Motor neuron (in vitro differentiated cells): Measurements from ENCODE around the gene NPPC. TPM values are rescaled to one million over a fixed set of nuclear protein-coding genes. Genes with fewer than 3 reads are reported as not detected.
"Not testable (repeated sequence)": the region's sequence is repeated elsewhere in the genome, so short reads cannot be mapped to it uniquely, and the experiment has no call there.

Source experiments
- ATAC-seq, 8 experiments: fragments of 200-7000 bp; cut with Tn5 transposase; replicated peaks in 6 of 8; 2 replicates each; pipeline ENCODE4 v1.8.0; 2021; ENCODE audit warnings: mild to moderate bottlenecking in 8 of 8, moderate library complexity in 8 of 8
- H3K27ac ChIP-seq, 2 donors: fragments of 250-450 bp; sonication (Bioruptor Pico); 2 replicates each; pipeline ENCODE4 v1.9.0; 2021; ENCODE audit warnings: antibody characterized with exemption in 2 of 2, mild to moderate bottlenecking in 2 of 2, moderate library complexity in 1 of 2
- H3K4me1 ChIP-seq, 2 donors: fragments of 250-450 bp; sonication (Bioruptor Pico); replicated peaks in 1 of 2; 2 replicates each; pipeline ENCODE4 v1.6.1; 2021; ENCODE audit warnings: antibody characterized with exemption in 2 of 2, mild to moderate bottlenecking in 2 of 2, moderate library complexity in 1 of 2
- H3K4me3 ChIP-seq, 5 donors: fragments of 250-450 bp; sonication (Bioruptor Pico); 2 replicates each; pipeline ENCODE4 v1.9.0; 2021; ENCODE audit warnings: antibody characterized with exemption in 5 of 5, mild to moderate bottlenecking in 5 of 5, moderate library complexity in 4 of 5
- WGBS, 10 experiments: fragments of 450-650 bp; shearing (Covaris generic); methylation state at CpG; one replicate each; pipeline ENCODE4 v1.0.0; 2022; 5-methylcytosine and 5-hydroxymethylcytosine counted together
- in situ Hi-C, 9 experiments: fragments of 400-800 bp; cut with MboI; loops; one replicate each; pipeline ENCODE4 v1.15.0; 2021; ENCODE audit warnings: low sequenced_read_pairs in 9 of 9, low pct_unique_long_range_greater_than_20kb in 2 of 9; ENCODE audit not compliant: unreplicated experiment in 9 of 9
- total RNA-seq, 8 experiments: library from RNA; unstranded; fragments of 300-600 nt; gene quantifications; 2 replicates each; pipeline versions ENCODE4 v1.2.3 to v1.2.4, GENCODE V29; 2022

NPPC gene
- total RNA-seq, 8 experiments from 2014 or later: 0.61 to 9.6 (median 3.9) TPM; not detected in 1

DNA sequence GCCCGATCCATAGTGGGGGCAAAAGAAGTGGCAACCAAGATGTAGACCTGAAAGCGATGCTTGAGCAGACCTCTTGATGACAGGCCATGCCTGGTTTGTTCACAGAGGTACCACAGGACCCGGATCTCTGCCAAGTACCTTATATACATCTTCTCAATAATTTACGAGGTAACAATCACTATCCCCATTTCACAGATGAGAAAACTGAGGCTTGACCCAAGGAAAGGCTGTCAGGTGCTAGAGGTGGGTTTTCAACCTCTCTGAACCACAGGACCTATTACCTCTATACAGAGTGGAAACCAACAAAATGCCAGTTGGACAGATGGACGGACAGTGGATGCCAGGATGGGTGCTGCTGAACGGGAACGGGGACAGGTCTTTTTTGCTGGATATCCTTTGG, 21.5 kb upstream of the NPPC start:
- in situ Hi-C loops: no loop called here
- no peaks in the 10 kb centered on the region for H3K4me1 ChIP-seq
- ATAC-seq: no peak
- no peak overlapping the region for H3K27ac ChIP-seq
- 25 to 100% (median 81%) methylated on average over 2 to 6 of the region's 7 CpGs; no CpG with 5 or more reads in 2 of the 10 experiments for WGBS, 10 experiments
- H3K4me3 ChIP-seq: no peak overlapping the region

DNA sequence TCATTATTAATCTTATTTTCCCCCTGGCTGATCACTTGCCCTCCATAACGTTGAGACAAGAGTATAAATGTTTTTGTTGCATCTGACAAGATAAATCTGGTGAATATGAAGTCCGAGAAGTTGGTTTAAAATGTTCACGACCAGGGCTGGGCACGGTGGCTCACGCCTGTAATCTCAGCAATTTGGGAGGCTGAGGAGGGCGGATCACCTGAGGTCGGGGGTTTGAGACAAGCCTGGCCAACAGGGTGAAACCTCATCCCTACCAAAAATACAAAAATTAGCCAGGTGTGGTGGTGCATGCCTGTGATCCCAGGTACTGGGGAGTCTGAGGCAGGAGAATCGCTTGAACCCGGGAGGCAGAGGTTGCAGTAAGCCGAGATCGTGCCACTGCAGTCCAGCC, 20.9 kb upstream of the NPPC start:
- H3K4me3 ChIP-seq, in situ Hi-C loops, ATAC-seq, H3K27ac ChIP-seq, H3K4me1 ChIP-seq: not testable (repeated sequence)
- 17 to 88% (median 70%) methylated on average over 1 to 8 of the region's 11 CpGs; no CpG with 5 or more reads in 2 of the 10 experiments for whole genome bisulfite sequencing, 10 experiments

DNA sequence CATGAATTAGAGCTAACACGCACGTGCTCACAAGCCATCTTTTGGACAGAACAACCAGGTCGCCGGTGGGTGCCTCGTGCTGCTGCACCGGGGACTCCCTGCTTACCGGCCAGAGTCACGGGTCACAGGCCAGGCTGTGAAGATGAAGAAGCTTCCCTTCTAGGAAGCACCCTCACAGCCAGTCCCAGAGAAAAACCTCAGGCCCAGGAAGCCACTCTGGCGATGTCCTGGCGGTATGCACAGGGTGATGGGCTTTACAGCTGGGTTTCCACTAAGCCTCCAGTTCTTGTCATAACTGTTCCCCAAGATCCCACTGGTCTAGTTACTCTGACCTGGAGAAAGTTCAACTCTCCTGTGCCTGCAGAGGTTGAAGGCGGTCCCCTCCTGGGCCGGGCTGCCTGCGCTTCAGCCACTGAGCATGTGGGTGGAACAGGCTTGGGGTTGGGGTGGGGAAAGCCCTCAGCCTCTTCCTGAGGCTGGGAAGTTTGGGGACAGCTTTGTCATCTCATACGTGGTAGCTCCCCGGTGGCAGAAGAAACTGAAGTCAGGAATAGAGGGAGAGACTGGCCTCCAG, 20.1 kb upstream of the NPPC start:
- ATAC-seq: no peak
- 55 to 100% (median 85%) methylated on average over 2 to 12 of the region's 15 CpGs; no CpG with 5 or more reads in 1 of the 10 experiments for WGBS, 10 experiments
- no peaks in the 10 kb centered on the region for H3K4me1 ChIP-seq
- H3K27ac ChIP-seq: no peak overlapping the region
- no peak overlapping the region for H3K4me3 ChIP-seq
- in situ Hi-C loops: no loop called here

DNA sequence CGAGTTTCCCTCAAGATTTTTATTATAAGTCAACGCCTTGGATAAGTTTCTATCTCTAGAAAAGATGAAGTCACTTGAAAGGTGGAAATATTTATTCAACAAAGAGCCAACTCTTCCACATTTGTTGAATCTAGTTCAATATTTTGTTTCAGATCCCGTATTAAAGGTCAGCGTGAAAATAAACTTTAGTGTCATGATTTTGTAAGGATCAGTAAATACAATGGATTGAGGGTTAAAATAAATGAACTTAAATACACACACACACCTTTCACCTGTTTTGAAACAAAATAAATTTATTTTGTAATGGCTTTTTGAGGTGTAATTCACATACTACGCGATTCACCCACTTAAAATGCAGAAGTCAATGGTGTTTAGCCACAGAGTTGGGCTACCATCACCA, 16.0 kb upstream of the NPPC start:
- Histone ChIP-seq H3K27ac (no peak overlapping the region), H3K4me1 (peaks cover 0 to 9% of the 10 kb centered on the region in 2 donors), H3K4me3 (no peak overlapping the region)
- no peak for ATAC-seq
- 31 to 100% (median 86%) methylated on average over 2 to 6 of the region's 6 CpGs; no CpG with 5 or more reads in 1 of the 10 experiments for WGBS, 10 experiments
- in situ Hi-C loops: no loop called here

DNA sequence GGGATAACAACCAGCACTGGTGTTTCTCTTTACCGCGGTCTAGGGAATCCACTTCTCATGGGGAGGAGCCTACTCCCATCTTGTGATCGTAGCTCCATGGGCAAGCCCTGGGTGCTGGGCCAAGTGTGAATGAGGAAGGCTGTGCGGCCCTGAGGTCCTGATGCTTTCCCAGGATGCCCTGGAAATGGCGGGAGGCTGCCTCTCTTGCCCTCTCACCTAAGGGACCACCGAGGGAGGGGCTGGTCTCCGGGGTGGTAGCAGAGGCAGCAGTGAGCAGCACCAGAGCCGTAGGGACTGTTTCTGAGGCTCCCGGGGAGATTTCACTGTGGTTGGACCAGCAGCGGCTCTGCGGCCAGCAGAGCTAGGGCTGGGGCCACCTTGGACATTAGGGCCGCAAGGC, 15.5 kb upstream of the NPPC start:
- Histone ChIP-seq H3K27ac (no peak overlapping the region), H3K4me3 (no peak overlapping the region), H3K4me1 (peaks cover 0 to 9% of the 10 kb centered on the region in 2 donors)
- WGBS, 10 experiments: 50 to 94% (median 80%) methylated on average over 1 to 5 of the region's 12 CpGs; no CpG with 5 or more reads in 4 of the 10 experiments
- no peak for ATAC-seq
- in situ Hi-C loops: no loop called here

DNA sequence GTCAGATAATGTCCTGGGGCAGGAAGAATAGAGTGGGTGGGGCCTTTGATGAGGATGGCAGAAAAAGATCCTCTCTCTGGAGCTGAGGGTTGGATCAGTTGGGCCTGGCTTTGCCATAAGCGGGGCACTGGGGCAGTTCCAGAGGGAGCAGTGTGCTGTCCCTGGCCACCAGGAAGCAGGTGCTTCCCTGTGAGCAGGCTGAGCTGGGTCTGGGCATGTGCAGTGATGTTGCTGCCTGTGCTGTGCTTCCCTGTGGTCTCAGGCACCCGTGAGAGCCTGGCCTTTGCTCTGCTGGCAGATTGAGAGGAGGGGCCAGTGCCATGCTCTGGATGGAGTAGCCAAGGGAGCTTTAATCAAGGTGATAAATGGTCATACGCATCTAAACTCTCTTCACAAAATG, 14.6 kb upstream of the NPPC start:
- Histone ChIP-seq H3K27ac (no peak overlapping the region), H3K4me1 (peaks cover 0 to 9% of the 10 kb centered on the region in 2 donors), H3K4me3 (no peak overlapping the region)
- WGBS, 10 experiments: 16 to 80% (median 67%) methylated on average over 1 to 2 of the region's 3 CpGs; no CpG with 5 or more reads in 7 of the 10 experiments
- in situ Hi-C loops: no loop called here
- peak in 5 of 8 experiments; percentile 63 to 84 (median 80) for ATAC-seq

DNA sequence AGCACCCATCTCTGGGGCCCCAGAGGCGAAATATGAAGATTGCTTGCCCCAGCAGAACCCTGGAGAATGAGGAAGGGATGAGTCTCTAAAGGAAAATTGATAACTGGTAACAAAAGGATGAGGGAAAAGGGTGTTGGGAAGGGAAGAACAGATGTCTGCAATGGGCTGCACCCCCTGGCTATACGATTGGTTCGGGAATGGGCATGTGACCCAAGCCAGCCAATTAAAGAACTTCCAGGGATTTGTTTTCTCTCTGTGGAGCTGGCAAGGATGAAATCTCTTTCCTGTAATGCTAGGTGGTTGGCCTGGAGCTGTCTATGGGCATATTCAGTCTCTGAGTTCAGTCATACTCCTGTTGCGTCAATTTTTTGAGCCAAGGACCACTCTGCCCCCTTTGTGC, 12.8 kb upstream of the NPPC start:
- in situ Hi-C loops: no loop called here

DNA sequence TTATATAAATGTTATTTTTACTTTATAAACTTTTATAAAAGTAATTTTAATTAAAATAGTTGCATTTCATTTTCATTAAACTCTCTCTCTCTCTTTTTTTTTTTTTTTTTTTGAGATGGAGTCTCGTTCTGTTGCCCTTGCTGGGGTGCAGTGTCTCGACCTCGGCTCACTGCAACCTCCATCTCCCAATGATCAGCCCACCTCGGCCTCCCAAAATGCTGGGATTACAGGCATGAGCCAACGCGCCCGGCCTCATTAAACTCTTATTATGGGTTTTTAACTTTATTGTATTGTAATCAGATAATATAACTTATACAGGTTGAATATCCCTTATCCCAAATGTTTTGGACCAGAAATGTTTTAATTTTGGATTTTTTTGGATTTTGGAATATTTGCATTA, 10.9 kb upstream of the NPPC start:
- in situ Hi-C loops: no loop called here
- Histone ChIP-seq H3K4me3 (no peak overlapping the region), H3K27ac (no peak overlapping the region), H3K4me1 (peaks cover 0 to 9% of the 10 kb centered on the region in 2 donors)
- no peak for ATAC-seq
- WGBS, 10 experiments: 80 to 97% (median 91%) methylated on average over 3 to 7 of the region's 7 CpGs

More for the DNA sequence above, 12.8 kb upstream of the NPPC start:
- Histone ChIP-seq H3K27ac (no peak overlapping the region), H3K4me1 (peaks cover 0 to 9% of the 10 kb centered on the region in 2 donors), H3K4me3 (no peak overlapping the region)
- WGBS, 10 experiments: 20 to 100% (median 100%) methylated on average over 1 to 4 of the region's 4 CpGs; no CpG with 5 or more reads in 1 of the 10 experiments
- ATAC-seq: no peak

DNA sequence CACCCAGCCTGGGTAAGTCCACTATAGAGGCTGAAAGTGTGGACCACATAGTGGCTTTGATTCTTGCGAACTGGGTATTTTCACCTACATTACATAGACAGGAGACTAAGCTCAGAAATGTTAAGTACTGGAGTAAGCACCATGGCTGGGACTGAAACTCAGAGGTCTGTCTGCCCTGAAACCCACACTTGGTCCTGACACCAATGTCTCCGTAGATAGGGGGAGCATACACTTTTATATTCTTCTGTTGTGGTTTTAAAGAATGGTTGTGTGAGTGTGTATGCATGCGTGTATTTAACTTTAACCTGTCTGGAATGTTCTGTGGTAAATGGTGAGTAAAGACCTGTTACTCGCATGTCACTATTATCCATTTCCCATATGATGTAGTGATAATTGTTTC, 10.3 kb upstream of the NPPC start:
- 17 to 100% (median 83%) methylated on average over 1 to 4 of the region's 4 CpGs for WGBS, 10 experiments
- in situ Hi-C loops: no loop called here
- Histone ChIP-seq H3K4me1 (peaks cover 0 to 9% of the 10 kb centered on the region in 2 donors), H3K27ac (no peak overlapping the region), H3K4me3 (no peak overlapping the region)
- no peak for ATAC-seq

DNA sequence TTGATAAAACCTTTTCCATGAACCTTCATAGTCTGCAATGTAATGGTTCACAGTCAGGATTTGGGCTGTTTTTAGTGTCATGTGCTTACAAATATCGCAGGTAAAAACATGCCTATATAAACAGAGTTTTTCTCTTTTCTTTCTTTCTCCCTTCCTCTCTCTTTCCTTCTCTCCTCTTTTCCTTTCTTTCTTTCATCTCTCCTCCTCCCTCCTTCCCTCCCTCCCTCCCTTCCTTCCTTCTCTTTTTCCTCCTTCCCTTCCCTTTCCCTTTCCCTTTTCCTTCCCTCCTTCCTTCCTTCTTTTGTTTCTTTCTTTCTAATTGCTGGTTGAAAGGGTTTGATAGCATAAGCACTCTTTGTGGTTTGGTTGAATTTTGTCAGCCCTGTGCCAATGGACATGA, 9.6 kb upstream of the NPPC start:
- WGBS, 10 experiments: 67 to 100% (median 87%) methylated on average over 1 of the region's 1 CpG; no CpG with 5 or more reads in 4 of the 10 experiments
- in situ Hi-C loops: no loop called here
- no peak overlapping the region for H3K4me3 ChIP-seq
- H3K27ac ChIP-seq: no peak overlapping the region
- ATAC-seq: no peak
- H3K4me1 ChIP-seq: peaks cover 0 to 5% of the 10 kb centered on the region in 2 donors

DNA sequence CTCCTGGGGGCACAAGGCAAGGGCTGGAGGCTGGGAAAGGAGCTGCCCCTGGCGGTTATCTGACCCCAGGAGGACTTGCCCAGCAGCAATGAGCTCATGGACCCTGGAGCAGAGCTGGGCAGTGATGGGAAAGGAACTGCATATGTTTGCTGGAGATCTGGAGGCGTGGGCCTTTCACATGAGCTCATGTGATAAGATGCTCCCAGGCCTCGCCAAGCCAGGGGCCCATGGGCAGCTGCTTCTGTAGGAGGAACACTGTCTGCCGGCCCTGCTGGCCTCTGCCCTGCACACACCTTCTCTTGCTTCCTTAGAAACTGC, 9.0 kb upstream of the NPPC start:
- 60 to 80% methylated on average over 1 of the region's 4 CpGs; no CpG with 5 or more reads in 8 of the 10 experiments for WGBS, 10 experiments
- in situ Hi-C loops: no loop called here
- Histone ChIP-seq H3K4me1 (no peaks in the 10 kb centered on the region), H3K27ac (no peak overlapping the region), H3K4me3 (no peak overlapping the region)
- ATAC-seq: peak in 4 of 8 experiments; percentile 8 to 88 (median 52)

DNA sequence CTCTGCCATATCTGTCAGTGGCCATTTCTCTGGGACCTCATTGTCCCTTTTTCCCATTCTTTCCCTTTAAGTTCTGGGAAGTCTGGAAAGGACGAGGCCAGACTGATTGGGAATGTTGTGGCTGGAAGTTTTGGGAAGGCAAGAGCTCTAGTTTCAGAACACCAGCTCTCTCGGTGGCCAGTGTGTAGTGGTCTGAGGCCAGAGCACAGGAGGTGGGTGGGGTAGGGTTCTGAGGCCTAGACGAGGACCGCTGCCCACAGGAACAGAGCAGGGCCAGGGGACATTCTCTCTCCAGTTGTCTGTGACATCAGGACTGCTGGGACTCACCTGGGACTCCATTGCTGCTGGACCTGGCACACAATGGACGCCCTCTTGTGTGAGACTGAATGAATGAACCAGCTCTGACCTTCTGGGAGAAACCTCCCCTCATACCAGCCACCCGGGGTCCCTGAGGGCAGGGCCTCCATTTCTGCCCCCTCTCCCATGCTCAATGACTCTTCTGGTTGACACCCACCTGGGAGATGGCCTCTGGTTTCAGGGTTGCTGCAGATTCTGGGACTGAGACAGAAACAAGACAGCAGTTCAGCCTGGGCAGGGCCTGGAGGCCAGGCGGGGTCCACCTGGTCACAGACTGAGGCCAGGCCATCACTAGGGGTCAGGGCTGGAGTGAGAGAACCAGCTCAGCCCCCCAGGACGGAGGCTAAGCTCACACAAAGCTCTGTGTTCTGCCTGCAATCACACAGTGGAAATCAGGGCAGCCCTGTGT, 8.4 kb upstream of the NPPC start:
- no peak overlapping the region for H3K4me3 ChIP-seq
- in situ Hi-C loops: no loop called here
- peak in 1 of 8 experiments; percentile 7 for ATAC-seq

DNA sequence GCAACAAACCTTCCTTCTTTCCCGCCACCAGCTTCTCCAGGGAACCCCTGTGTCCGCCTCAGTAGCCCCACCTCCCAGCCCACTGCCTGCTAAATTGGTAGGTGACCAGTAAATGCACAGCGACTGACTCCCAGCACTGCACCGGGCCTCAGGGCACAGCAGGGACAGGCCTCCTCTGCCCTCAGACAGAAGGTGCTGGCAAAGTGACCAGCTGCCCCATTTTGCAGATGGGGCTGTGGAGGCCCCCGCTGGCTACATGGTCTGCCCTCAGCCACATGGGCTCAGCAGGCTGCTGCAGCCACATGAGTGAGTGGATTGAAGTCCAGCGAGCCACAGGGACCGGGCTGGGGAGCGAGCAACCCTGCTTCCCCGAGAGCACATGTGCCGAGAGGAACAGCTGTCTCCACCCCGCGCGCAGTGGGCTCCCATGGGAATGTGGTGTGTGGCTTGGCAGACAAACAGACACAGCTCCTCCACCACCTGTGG, 7.8 kb upstream of the NPPC start:
- Histone ChIP-seq H3K27ac (no peak overlapping the region), H3K4me3 (no peak overlapping the region), H3K4me1 (no peaks in the 10 kb centered on the region)
- in situ Hi-C loops: no loop called here
- WGBS, 10 experiments: 49 to 86% (median 81%) methylated on average over 1 to 8 of the region's 13 CpGs; no CpG with 5 or more reads in 6 of the 10 experiments
- peak in 1 of 8 experiments; percentile 61 for ATAC-seq

More for the DNA sequence above, 8.4 kb upstream of the NPPC start:
- H3K4me1 ChIP-seq: no peaks in the 10 kb centered on the region
- WGBS, 10 experiments: 17 to 100% (median 80%) methylated on average over 1 to 3 of the region's 8 CpGs; no CpG with 5 or more reads in 4 of the 10 experiments
- H3K27ac ChIP-seq: no peak overlapping the region
